Measurements from ENCODE around the gene SPRED2.

The SPRED2 gene

GRCh38 chr2:65386989-65387388, 45.4 kb downstream of the SPRED2 start:
- no peak for DNase-seq (ENCODE audit: low read depth in 2 of 2)

GRCh38 chr2:65386344-65386743, 46.1 kb downstream of the SPRED2 start:
- no peak for DNase-seq (ENCODE audit: low read depth in 2 of 2)

GRCh38 chr2:65383541-65384488, 48.6 kb downstream of the SPRED2 start:
- DNase-seq (ENCODE audit: low read depth in 2 of 2): no peak

- DNase-seq (ENCODE audit: low read depth in 2 of 2): peak; percentile 86 to 90
These were observed 49.5 kb downstream of the SPRED2 start for GRCh38 chr2:65382776-65383357.

GRCh38 chr2:65382323-65382722, 50.1 kb downstream of the SPRED2 start:
- DNase-seq (ENCODE audit: low read depth in 2 of 2): no peak

GRCh38 chr2:65381607-65382051, 50.8 kb downstream of the SPRED2 start:
- no peak for DNase-seq (ENCODE audit: low read depth in 2 of 2)

GRCh38 chr2:65380255-65380654, 52.1 kb downstream of the SPRED2 start:
- DNase-seq (ENCODE audit: low read depth in 2 of 2): no peak

GRCh38 chr2:65379721-65380171, 52.7 kb downstream of the SPRED2 start:
- no peak for DNase-seq (ENCODE audit: low read depth in 2 of 2)

- no peak for DNase-seq (ENCODE audit: low read depth in 2 of 2)
These were observed 53.2 kb downstream of the SPRED2 start for GRCh38 chr2:65379223-65379622.

GRCh38 chr2:65378290-65378689, 54.1 kb downstream of the SPRED2 start:
- no peak for DNase-seq (ENCODE audit: low read depth in 2 of 2)

- DNase-seq (ENCODE audit: low read depth in 2 of 2): peak in 1 of 2 donors; percentile 8
These were observed 54.7 kb downstream of the SPRED2 start for GRCh38 chr2:65377556-65378192.

- no peak for DNase-seq (ENCODE audit: low read depth in 2 of 2)
These were observed 56.7 kb downstream of the SPRED2 start for GRCh38 chr2:65375723-65376122.

- no peak for DNase-seq (ENCODE audit: low read depth in 2 of 2)
These were observed 57.4 kb downstream of the SPRED2 start for GRCh38 chr2:65374999-65375398.

GRCh38 chr2:65374575-65374974, 57.8 kb downstream of the SPRED2 start:
- no peak for DNase-seq (ENCODE audit: low read depth in 2 of 2)

- no peak for DNase-seq (ENCODE audit: low read depth in 2 of 2)
These were observed 59.0 kb downstream of the SPRED2 start for GRCh38 chr2:65373365-65373918.

- DNase-seq (ENCODE audit: low read depth in 2 of 2): no peak
These were observed 59.8 kb downstream of the SPRED2 start for GRCh38 chr2:65372619-65373018.

GRCh38 chr2:65371074-65371434, 61.3 kb downstream of the SPRED2 start:
- DNase-seq (ENCODE audit: low read depth in 2 of 2): no peak

- no peak for DNase-seq (ENCODE audit: low read depth in 2 of 2)
These were observed 61.9 kb downstream of the SPRED2 start for GRCh38 chr2:65370387-65371073.

- no peak for DNase-seq (ENCODE audit: low read depth in 2 of 2)
These were observed 62.4 kb downstream of the SPRED2 start for GRCh38 chr2:65369980-65370379.

- DNase-seq (ENCODE audit: low read depth in 2 of 2): no peak
These were observed 62.8 kb downstream of the SPRED2 start for GRCh38 chr2:65369574-65369973.

- DNase-seq (ENCODE audit: low read depth in 2 of 2): no peak
These were observed 63.9 kb downstream of the SPRED2 start for GRCh38 chr2:65368468-65368867.

- DNase-seq (ENCODE audit: low read depth in 2 of 2): no peak
These were observed 64.9 kb downstream of the SPRED2 start for GRCh38 chr2:65367524-65367923.

Data from stimulated activated CD4-positive, alpha-beta T cell treated with anti-CD3 and anti-CD28 coated beads, Interleukin-15, amount 100 ng/mL, for 48 hours (primary cell).